Measurements from ENCODE around the gene RPS2.

Gene RPS2

GRCh38 chr16:2001035-2001434, 36.4 kb upstream of the RPS2 start:
- Histone ChIP-seq H3K36me3 (peaks cover 83% of the 10 kb centered on the region), H3K27ac (no peak overlapping the region), H3K9me3 (ENCODE audit: severe bottlenecking) (no peaks in the 10 kb centered on the region), H3K27me3 (ENCODE audit: insufficient read depth, low read depth, severe bottlenecking) (no peaks in the 10 kb centered on the region), H3K4me3 (ENCODE audit: low read depth, low read length) (no peak overlapping the region)
- no peak for DNase-seq
- no peak for TF ChIP-seq CTCF (IDR thresholded peaks at IDR 0.05; ENCODE audit: low read depth, low read length)

- Histone ChIP-seq H3K36me3 (peaks cover 79% of the 10 kb centered on the region), H3K27me3 (ENCODE audit: insufficient read depth, low read depth, severe bottlenecking) (no peaks in the 10 kb centered on the region), H3K27ac (no peak overlapping the region), H3K4me3 (ENCODE audit: low read depth, low read length) (no peak overlapping the region), H3K9me3 (ENCODE audit: severe bottlenecking) (no peaks in the 10 kb centered on the region)
- TF ChIP-seq CTCF (IDR thresholded peaks at IDR 0.05; ENCODE audit: low read depth, low read length): no peak
- no peak for DNase-seq
Observed at GRCh38 chr16:1999866-2000514, 35.4 kb upstream of the RPS2 start.

- Histone ChIP-seq H3K27me3 (ENCODE audit: insufficient read depth, low read depth, severe bottlenecking) (no peaks in the 10 kb centered on the region), H3K4me3 (ENCODE audit: low read depth, low read length) (no peak overlapping the region), H3K27ac (no peak overlapping the region), H3K36me3 (peaks cover 71% of the 10 kb centered on the region), H3K9me3 (ENCODE audit: severe bottlenecking) (no peaks in the 10 kb centered on the region)
- DNase-seq: no peak
- no peak for TF ChIP-seq CTCF (IDR thresholded peaks at IDR 0.05; ENCODE audit: low read depth, low read length)
Observed at GRCh38 chr16:1998852-1999801, 34.5 kb upstream of the RPS2 start.

- H3K4me3 ChIP-seq (ENCODE audit: low read depth, low read length): no peak overlapping the region
- no peaks in the 10 kb centered on the region for H3K27me3 ChIP-seq (ENCODE audit: insufficient read depth, low read depth, severe bottlenecking)
- H3K36me3 ChIP-seq: peaks cover 68% of the 10 kb centered on the region
- TF ChIP-seq CTCF (IDR thresholded peaks at IDR 0.05; ENCODE audit: low read depth, low read length): no peak
- no peak overlapping the region for H3K27ac ChIP-seq
- H3K9me3 ChIP-seq (ENCODE audit: severe bottlenecking): no peaks in the 10 kb centered on the region
- no peak for DNase-seq
Observed at GRCh38 chr16:1998360-1998835, 33.8 kb upstream of the RPS2 start.

GRCh38 chr16:1997494-1998359, 33.1 kb upstream of the RPS2 start:
- Histone ChIP-seq H3K4me3 (ENCODE audit: low read depth, low read length) (no peak overlapping the region), H3K36me3 (peaks cover 61% of the 10 kb centered on the region), H3K27ac (no peak overlapping the region)

More at GRCh38 chr16:1997494-1998359, 33.1 kb upstream of the RPS2 start:
- Histone ChIP-seq H3K27me3 (ENCODE audit: insufficient read depth, low read depth, severe bottlenecking) (no peaks in the 10 kb centered on the region), H3K9me3 (ENCODE audit: severe bottlenecking) (no peaks in the 10 kb centered on the region)
- TF ChIP-seq CTCF (IDR thresholded peaks at IDR 0.05; ENCODE audit: low read depth, low read length): no peak
- no peak for DNase-seq

Data from WERI-Rb-1 (cell line).